ENCODE results near the gene LRFN3.

GRCh38 chr19:35909684-35910035 lies 26.5 kb upstream of the LRFN3 start:
- TF ChIP-seq ETV6 (CRISPR knock-in tag; IDR thresholded peaks at IDR 0.05) (no peak), AFF4 (CRISPR knock-in tag; IDR thresholded peaks at IDR 0.05; ENCODE audit: borderline replicate concordance) (no peak), TEAD4 (CRISPR knock-in tag; IDR thresholded peaks at IDR 0.05) (no peak), CTCF (IDR thresholded peaks at IDR 0.05) (no peak), HMGA2 (CRISPR knock-in tag; IDR thresholded peaks at IDR 0.05) (no peak)

Measured in WTC11 (cell line).